ENCODE measurements around the gene KLF13. TPM values are rescaled to one million over a fixed set of nuclear protein-coding genes. Genes with fewer than 3 reads are reported as not detected.

The KLF13 gene
- total and polyA plus RNA-seq, 8 donors: 12.3 to 57.1 (median 32.6) TPM

DNA sequence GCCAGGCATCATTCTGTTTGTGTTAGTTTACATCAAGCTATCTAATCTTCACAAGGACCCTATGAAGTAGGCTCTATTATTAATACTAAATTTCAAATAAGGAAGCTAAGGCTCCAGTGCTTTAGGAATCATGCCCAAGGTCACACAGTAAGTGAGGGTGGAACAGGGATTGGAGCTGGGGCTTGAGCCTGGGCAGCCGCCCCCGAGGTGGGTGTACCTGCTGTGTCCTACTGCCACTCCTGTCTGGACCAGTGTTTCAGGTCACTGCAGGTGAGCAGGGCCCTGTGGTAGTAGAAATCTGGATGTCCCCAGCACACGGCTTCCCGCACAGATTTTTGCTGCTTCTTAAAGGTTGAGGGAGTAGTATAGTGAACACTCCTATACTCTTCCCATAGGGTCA lies 6.5 kb downstream of the KLF13 start:
- intact Hi-C loops (cut with DNase I): no loop called here
- peak in 5 of 6 donors; percentile 49 to 75 (median 64) for DNase-seq
- WGBS, 2 donors: 23 to 25% methylated on average over 4 of the region's 4 CpGs

DNA sequence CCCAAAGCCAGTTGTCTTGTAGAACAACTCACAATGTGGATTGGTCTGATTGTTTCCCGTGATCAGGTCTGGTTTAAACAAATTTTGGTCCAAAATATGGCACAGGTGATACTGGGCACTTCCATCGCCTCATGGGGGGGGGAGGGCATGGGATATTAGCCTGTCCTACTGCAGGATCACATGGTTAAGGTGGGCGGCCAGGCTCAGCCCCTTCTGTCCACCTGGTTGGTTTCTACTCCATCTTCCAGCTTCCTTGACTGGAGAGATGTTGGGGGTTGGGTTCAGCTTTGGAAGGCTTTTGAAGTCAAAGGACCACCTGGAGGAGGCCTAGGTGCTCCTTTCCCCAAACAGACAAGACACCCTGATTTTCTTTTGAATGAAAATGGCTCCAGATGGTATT lies 7.2 kb downstream of the KLF13 start:
- intact Hi-C loops (cut with DNase I): no loop called here
- TF ChIP-seq, protein P1, sequence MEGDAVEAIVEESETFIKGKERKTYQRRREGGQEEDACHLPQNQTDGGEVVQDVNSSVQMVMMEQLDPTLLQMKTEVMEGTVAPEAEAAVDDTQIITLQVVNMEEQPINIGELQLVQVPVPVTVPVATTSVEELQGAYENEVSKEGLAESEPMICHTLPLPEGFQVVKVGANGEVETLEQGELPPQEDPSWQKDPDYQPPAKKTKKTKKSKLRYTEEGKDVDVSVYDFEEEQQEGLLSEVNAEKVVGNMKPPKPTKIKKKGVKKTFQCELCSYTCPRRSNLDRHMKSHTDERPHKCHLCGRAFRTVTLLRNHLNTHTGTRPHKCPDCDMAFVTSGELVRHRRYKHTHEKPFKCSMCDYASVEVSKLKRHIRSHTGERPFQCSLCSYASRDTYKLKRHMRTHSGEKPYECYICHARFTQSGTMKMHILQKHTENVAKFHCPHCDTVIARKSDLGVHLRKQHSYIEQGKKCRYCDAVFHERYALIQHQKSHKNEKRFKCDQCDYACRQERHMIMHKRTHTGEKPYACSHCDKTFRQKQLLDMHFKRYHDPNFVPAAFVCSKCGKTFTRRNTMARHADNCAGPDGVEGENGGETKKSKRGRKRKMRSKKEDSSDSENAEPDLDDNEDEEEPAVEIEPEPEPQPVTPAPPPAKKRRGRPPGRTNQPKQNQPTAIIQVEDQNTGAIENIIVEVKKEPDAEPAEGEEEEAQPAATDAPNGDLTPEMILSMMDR (IDR thresholded peaks at IDR 0.05): no peak
- Histone ChIP-seq H3K4me3 (no peak overlapping the region), H3K4me1 (peaks cover 3 to 83% (median 80%) of the 10 kb centered on the region in 3 donors), H3K36me3 (no peaks in the 10 kb centered on the region), H3K27ac (peak overlapping the region in 1 of 4 donors; percentile 50), H3K9me3 (no peaks in the 10 kb centered on the region), H3K27me3 (no peaks in the 10 kb centered on the region)
- WGBS, 2 donors: 82 to 84% methylated on average over 3 of the region's 3 CpGs
- FAIRE-seq (no peak), DNase-seq (no peak), ATAC-seq (no peak)

More for the DNA sequence above, 6.5 kb downstream of the KLF13 start:
- H3K4me3 ChIP-seq: no peak overlapping the region
- no peaks in the 10 kb centered on the region for H3K9me3 ChIP-seq
- TF ChIP-seq, protein P1 (IDR thresholded peaks at IDR 0.05): no peak
- peak; percentile 20 to 67 (median 34) for ATAC-seq
- H3K27ac ChIP-seq: peak overlapping the region in 3 of 4 donors; percentile 0 to 58 (median 50)
- no peaks in the 10 kb centered on the region for H3K36me3 ChIP-seq
- H3K4me1 ChIP-seq: peaks cover 0 to 76% (median 73%) of the 10 kb centered on the region in 3 donors
- no peaks in the 10 kb centered on the region for H3K27me3 ChIP-seq
- FAIRE-seq: no peak

DNA sequence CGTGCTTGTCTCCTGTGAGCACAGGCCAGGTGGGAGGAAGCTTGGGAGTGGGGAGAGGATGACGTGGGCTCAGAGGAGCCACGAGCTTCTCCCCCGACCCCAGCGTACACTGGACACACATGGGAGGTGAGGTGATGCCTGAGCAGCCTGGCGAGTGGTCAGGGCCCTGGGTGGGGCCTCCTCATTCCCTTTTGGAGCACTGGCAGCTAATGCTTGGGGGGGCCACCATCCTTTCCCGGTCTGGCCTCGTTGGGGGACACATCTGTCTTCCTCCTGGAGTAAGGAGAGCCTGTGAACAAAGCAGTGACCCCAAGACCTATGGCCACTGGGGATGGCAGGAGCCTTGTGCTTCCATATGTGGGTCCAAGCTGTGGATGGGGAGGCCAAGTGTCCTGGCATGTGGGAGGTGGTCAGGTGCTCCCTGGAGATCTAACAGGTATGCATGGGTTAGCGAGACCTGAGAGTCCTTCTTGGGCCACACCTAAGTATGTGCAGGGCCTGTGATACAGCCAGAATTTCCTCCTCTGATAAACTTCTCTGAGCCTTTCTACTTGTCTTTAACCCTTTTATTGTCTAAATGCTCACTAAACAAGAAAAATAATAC lies 9.5 kb downstream of the KLF13 start:
- FAIRE-seq: no peak
- ATAC-seq: peak in 2 of 4 donors; percentile 5 to 18
- intact Hi-C loops (cut with DNase I): no loop called here
- H3K27ac ChIP-seq: peak overlapping the region in 3 of 4 donors; percentile 40 to 64 (median 63)
- H3K4me1 ChIP-seq: peaks cover 10 to 87% (median 82%) of the 10 kb centered on the region in 3 donors
- no peaks in the 10 kb centered on the region for H3K36me3 ChIP-seq
- DNase-seq: peak in 1 of 6 donors; percentile 70
- TF ChIP-seq, protein P1 (IDR thresholded peaks at IDR 0.05): no peak
- H3K4me3 ChIP-seq: no peak overlapping the region
- 46 to 56% methylated on average over 9 of the region's 9 CpGs for WGBS, 2 donors
- H3K9me3 ChIP-seq: no peaks in the 10 kb centered on the region
- H3K27me3 ChIP-seq: no peaks in the 10 kb centered on the region

DNA sequence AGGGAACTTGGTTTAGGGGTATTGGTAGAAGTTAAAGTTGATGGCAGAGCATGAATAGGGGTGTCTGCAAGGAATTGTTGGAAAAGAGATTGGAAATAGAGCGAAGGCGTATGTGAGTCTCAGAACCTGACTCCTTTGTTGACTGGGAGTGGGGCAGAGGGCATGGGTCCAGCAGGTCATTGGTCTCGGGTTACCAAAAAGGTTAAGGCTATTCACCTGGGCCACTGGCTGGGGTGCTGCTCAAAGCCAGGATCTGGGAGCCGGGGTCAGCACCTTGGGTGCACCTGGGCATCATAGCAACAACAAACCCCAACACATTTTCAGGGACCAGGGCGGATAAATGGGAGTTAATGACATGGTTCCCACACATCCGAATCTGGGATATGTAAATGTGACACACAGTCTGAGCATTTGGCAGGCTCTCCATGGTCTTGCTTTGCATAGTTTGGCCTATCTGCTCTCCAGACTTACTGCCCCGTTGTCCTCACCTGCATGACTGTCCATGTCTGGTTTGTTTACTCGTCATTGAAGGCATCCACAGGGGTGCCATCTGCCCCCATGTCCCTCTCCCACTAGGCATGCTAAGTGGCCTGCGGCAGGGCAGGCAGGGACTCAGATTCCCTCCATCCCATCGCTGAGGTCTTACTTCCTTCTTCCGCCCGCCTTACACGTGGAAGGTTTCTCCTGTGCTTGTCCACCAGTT lies 10.1 kb downstream of the KLF13 start:
- Histone ChIP-seq H3K9me3 (no peaks in the 10 kb centered on the region), H3K4me1 (peaks cover 10 to 81% (median 77%) of the 10 kb centered on the region in 3 donors), H3K4me3 (no peak overlapping the region), H3K27ac (peak overlapping the region in 2 of 4 donors; percentile 63 to 64), H3K36me3 (no peaks in the 10 kb centered on the region), H3K27me3 (no peaks in the 10 kb centered on the region)
- FAIRE-seq: no peak
- TF ChIP-seq, protein P1 (IDR thresholded peaks at IDR 0.05): no peak
- ATAC-seq: no peak
- intact Hi-C loops (cut with DNase I): no loop called here
- WGBS, 2 donors: 70 to 71% methylated on average over 13 of the region's 13 CpGs
- no peak for DNase-seq

Measured in pancreas (tissue), 10 donors.